Measurements from ENCODE around the gene PARK7. TPM values are rescaled to one million over a fixed set of nuclear protein-coding genes. Genes with fewer than 3 reads are reported as not detected.

Gene PARK7
- polyA plus RNA-seq, 2 of the 4 experiments (the other 2 are of a cell fraction) = 372 to 446 TPM

DNA sequence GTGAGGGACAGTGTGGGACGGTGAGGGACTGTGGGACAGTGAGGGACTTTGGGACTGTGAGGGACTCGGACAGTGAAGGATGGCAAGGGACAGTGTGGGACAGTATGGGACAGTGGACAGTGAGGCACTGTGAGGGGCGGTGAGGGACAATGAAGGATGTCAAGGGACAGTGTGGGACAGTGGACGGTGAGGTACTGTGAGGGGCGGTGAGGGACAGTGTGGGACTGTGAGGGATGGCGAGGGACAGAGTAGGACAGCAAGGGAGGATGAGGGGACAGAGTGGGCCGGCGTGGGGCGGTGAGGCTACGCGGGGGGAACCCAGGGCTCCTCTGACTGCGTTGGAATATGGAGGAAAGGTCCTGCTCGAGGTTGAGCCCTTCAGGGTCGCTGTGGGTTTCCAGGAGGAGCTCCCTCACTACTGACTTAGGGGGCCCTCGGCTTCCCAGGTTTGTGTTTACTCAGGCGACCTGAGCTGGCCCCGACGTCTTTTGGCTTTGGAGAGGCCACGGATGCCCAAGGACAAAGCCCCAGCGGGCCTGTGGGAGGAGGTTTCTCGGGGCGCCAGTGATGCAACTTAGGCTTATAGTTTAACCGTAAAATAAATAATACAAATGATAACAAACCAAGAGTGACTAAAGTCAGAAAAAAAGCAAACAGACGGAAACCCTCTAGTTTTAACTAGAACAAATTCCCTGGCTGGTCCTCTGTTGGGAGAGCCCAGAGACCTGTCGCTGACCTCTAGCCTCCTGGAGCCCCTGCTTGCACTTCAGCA lies 65.7 kb downstream of the PARK7 start:
- H3K9me3 ChIP-seq = no peaks in the 10 kb centered on the region
- CTCF ChIA-PET = interaction anchor here (0.9 to 4.2 kb wide), 4 partner anchors 12 to 287 kb away, joined by 3 to 28 read pairs (median 4); no protein-coding TSS in a partner anchor
- H3K4me2 ChIP-seq = peak overlapping the region; percentile 81
- peak overlapping the region; percentile 98 to 100 for H3K27ac ChIP-seq
- DNase-seq (ENCODE audit: low read depth in 1 of 2, low spot score in 1 of 2) = peak in 1 of 2 experiments; percentile 94
- no peak for FAIRE-seq
- WGBS (ENCODE audit: missing lambda C conversion rate) = 2% methylated on average over 23 of the region's 25 CpGs
- peak overlapping the region; percentile 91 for H3K4me3 ChIP-seq
- H3K4me1 ChIP-seq = peaks cover 29% of the 10 kb centered on the region
- ATAC-seq = peak; percentile 57 to 76
- POLR2A ChIA-PET = interaction anchor here (0.5 to 1.4 kb wide), 15 partner anchors 9 to 287 kb away, joined by 3 to 7 read pairs (median 4); no protein-coding TSS in a partner anchor
- TF ChIP-seq RARB (CRISPR knock-in tag; IDR thresholded peaks at IDR 0.05) = peak; percentile 83
- no peak for TF ChIP-seq ZSCAN20 (CRISPR knock-in tag; IDR thresholded peaks at IDR 0.05)
- peak; percentile 68 to 89 for TF ChIP-seq JUN (IDR thresholded peaks at IDR 0.05)
- TF ChIP-seq RNF2 (IDR thresholded peaks at IDR 0.05; ENCODE audit: borderline replicate concordance, low read depth) = no peak
- TF ChIP-seq ZFP36 (IDR thresholded peaks at IDR 0.05; ENCODE audit: borderline replicate concordance, partially characterized antibody) = no peak
- TF ChIP-seq, protein P1, sequence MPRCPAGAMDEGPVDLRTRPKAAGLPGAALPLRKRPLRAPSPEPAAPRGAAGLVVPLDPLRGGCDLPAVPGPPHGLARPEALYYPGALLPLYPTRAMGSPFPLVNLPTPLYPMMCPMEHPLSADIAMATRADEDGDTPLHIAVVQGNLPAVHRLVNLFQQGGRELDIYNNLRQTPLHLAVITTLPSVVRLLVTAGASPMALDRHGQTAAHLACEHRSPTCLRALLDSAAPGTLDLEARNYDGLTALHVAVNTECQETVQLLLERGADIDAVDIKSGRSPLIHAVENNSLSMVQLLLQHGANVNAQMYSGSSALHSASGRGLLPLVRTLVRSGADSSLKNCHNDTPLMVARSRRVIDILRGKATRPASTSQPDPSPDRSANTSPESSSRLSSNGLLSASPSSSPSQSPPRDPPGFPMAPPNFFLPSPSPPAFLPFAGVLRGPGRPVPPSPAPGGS (IDR thresholded peaks at IDR 0.05) = peak; percentile 86; the same call in 2 of the 3 replicates
- no peak for TF ChIP-seq SREBF2 (IDR thresholded peaks at IDR 0.05)
- TF ChIP-seq CHD4 (IDR thresholded peaks at IDR 0.05; ENCODE audit: borderline replicate concordance) = no peak
- no peak for TF ChIP-seq CBX2 (IDR thresholded peaks at IDR 0.05; ENCODE audit: borderline replicate concordance, low read depth)
- TF ChIP-seq HDAC2 (IDR thresholded peaks at IDR 0.05) = no peak
- no peak for TF ChIP-seq KDM1A (IDR thresholded peaks at IDR 0.05; ENCODE audit: low read depth)
- no peak for TF ChIP-seq MAZ (IDR thresholded peaks at IDR 0.05; ENCODE audit: borderline replicate concordance, low read depth, low read length)
- TF ChIP-seq FOSL2 (IDR thresholded peaks at IDR 0.05) = peak; percentile 51; the same call in 1 of the 2 replicates
- peak; percentile 77 for TF ChIP-seq FOSL2 (CRISPR knock-in tag; IDR thresholded peaks at IDR 0.05)
- no peak for TF ChIP-seq KDM5A (IDR thresholded peaks at IDR 0.05)
- no peak for TF ChIP-seq MYC (IDR thresholded peaks at IDR 0.05; ENCODE audit: borderline replicate concordance, low read length)
- TF ChIP-seq, protein P2, sequence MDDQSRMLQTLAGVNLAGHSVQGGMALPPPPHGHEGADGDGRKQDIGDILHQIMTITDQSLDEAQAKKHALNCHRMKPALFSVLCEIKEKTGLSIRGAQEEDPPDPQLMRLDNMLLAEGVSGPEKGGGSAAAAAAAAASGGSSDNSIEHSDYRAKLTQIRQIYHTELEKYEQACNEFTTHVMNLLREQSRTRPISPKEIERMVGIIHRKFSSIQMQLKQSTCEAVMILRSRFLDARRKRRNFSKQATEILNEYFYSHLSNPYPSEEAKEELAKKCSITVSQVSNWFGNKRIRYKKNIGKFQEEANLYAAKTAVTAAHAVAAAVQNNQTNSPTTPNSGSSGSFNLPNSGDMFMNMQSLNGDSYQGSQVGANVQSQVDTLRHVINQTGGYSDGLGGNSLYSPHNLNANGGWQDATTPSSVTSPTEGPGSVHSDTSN (IDR thresholded peaks at IDR 0.05) = peak; percentile 73
- TF ChIP-seq E2F6 (IDR thresholded peaks at IDR 0.05; ENCODE audit: borderline replicate concordance, low read depth) = no peak
- TF ChIP-seq MAFK (IDR thresholded peaks at IDR 0.05; ENCODE audit: partially characterized antibody) = no peak
- TF ChIP-seq SMC3 (IDR thresholded peaks at IDR 0.05) = peak; percentile 43
- TF ChIP-seq NFE2L2 (conservative IDR thresholded peaks at IDR 0.05; ENCODE audit: low read length) = no peak
- TF ChIP-seq NPAS2 (CRISPR knock-in tag; IDR thresholded peaks at IDR 0.05; ENCODE audit: borderline replicate concordance) = no peak
- peak; percentile 89; the same call in 1 of the 2 replicates for TF ChIP-seq HOXA7 (CRISPR knock-in tag; IDR thresholded peaks at IDR 0.05)
- TF ChIP-seq HES2 (IDR thresholded peaks at IDR 0.05) = peak; percentile 65; the same call in 1 of the 2 replicates
- no peak for TF ChIP-seq ELK1 (IDR thresholded peaks at IDR 0.05; ENCODE audit: low read depth, low read length)
- peak; percentile 46; the same call in 1 of the 2 replicates for TF ChIP-seq POLR2A (IDR thresholded peaks at IDR 0.05; ENCODE audit: low read length)
- no peak for TF ChIP-seq POLR2AphosphoS2 (conservative IDR thresholded peaks at IDR 0.05; ENCODE audit: low read length)
- no peak for TF ChIP-seq ZNF302 (CRISPR knock-in tag; IDR thresholded peaks at IDR 0.05)
- TF ChIP-seq ZC3H11A (IDR thresholded peaks at IDR 0.05) = no peak
- TF ChIP-seq RFX5 (IDR thresholded peaks at IDR 0.05) = no peak
- no peak for TF ChIP-seq RCOR1 (IDR thresholded peaks at IDR 0.05; ENCODE audit: low read depth, low read length)
- TF ChIP-seq, protein P3, sequence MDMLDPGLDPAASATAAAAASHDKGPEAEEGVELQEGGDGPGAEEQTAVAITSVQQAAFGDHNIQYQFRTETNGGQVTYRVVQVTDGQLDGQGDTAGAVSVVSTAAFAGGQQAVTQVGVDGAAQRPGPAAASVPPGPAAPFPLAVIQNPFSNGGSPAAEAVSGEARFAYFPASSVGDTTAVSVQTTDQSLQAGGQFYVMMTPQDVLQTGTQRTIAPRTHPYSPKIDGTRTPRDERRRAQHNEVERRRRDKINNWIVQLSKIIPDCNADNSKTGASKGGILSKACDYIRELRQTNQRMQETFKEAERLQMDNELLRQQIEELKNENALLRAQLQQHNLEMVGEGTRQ (IDR thresholded peaks at IDR 0.05) = no peak
- TF ChIP-seq, protein P4, sequence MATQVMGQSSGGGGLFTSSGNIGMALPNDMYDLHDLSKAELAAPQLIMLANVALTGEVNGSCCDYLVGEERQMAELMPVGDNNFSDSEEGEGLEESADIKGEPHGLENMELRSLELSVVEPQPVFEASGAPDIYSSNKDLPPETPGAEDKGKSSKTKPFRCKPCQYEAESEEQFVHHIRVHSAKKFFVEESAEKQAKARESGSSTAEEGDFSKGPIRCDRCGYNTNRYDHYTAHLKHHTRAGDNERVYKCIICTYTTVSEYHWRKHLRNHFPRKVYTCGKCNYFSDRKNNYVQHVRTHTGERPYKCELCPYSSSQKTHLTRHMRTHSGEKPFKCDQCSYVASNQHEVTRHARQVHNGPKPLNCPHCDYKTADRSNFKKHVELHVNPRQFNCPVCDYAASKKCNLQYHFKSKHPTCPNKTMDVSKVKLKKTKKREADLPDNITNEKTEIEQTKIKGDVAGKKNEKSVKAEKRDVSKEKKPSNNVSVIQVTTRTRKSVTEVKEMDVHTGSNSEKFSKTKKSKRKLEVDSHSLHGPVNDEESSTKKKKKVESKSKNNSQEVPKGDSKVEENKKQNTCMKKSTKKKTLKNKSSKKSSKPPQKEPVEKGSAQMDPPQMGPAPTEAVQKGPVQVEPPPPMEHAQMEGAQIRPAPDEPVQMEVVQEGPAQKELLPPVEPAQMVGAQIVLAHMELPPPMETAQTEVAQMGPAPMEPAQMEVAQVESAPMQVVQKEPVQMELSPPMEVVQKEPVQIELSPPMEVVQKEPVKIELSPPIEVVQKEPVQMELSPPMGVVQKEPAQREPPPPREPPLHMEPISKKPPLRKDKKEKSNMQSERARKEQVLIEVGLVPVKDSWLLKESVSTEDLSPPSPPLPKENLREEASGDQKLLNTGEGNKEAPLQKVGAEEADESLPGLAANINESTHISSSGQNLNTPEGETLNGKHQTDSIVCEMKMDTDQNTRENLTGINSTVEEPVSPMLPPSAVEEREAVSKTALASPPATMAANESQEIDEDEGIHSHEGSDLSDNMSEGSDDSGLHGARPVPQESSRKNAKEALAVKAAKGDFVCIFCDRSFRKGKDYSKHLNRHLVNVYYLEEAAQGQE (IDR thresholded peaks at IDR 0.05) = no peak

Measured in A549 (cell line).